ENCODE measurements around the gene LRRC14B. TPM values are rescaled to one million over a fixed set of nuclear protein-coding genes. Genes with fewer than 3 reads are reported as not detected.

Gene LRRC14B
- total RNA-seq, 1 donor from 2014 or later, result not detected

DNA sequence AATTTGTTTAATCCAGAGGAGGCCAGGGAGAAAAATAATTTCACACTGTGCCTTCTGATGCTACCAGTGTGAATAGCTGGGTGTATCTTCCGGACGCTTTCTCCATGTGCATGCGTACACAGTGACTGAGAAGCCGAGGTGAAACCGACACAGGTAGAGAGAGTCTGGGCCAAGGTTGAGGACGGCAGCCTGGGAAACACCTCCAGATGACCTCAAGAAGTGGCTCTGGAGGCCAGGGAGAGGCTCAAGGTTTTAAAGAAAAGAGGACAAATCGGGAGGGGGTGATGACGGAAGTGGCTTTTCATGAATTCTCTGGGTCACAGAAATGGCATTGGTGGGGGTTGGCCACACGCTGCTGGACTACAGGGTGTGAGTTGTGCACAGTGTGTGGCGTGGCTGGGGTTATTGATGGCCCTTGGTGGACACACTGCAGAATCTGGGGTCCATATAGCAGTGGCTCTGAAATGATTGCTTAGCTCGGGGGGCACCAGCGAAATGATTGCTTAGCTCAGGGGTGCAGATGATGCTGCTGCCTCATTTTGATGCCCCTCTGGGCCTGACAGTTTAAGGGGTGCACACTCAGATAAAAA lies 34.1 kb upstream of the LRRC14B start:
- H3K27ac ChIP-seq, result no peak overlapping the region
- no peaks in the 10 kb centered on the region for H3K9me3 ChIP-seq
- no peaks in the 10 kb centered on the region for H3K36me3 ChIP-seq
- ATAC-seq, result no peak
- H3K4me1 ChIP-seq, result no peaks in the 10 kb centered on the region
- no peak for TF ChIP-seq CTCF (IDR thresholded peaks at IDR 0.05)
- DNase-seq, result no peak
- no peak overlapping the region for H3K4me3 ChIP-seq
- intact Hi-C loops (cut with DNase I), result no loop called here
- H3K27me3 ChIP-seq, result no peaks in the 10 kb centered on the region

DNA sequence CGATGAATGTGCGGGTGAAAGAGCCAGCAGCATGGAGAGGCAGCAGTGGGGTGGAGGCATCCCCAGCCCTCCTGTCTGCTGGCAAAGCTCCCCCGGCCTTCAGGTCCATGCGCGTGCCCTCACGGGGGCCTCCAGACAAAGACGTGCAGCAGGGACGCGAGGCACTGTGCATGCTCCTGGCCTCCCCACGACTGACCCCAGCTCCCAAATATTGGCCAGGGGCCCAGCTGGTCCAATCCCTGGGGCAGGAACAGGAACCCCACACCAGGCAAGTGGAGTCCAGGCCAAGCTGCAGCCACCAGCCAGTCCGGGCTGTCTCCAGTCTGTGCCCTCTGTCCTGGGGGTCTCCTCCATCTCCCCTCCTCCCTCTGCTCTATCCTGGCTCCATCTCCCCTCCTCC lies 33.5 kb upstream of the LRRC14B start:
- Histone ChIP-seq H3K9me3 (no peaks in the 10 kb centered on the region), H3K27ac (no peak overlapping the region), H3K4me1 (no peaks in the 10 kb centered on the region), H3K27me3 (no peaks in the 10 kb centered on the region), H3K4me3 (no peak overlapping the region), H3K36me3 (no peaks in the 10 kb centered on the region)
- TF ChIP-seq CTCF (IDR thresholded peaks at IDR 0.05), result no peak
- no peak for ATAC-seq
- peak; percentile 44 for DNase-seq
- intact Hi-C loops (cut with DNase I), result no loop called here

DNA sequence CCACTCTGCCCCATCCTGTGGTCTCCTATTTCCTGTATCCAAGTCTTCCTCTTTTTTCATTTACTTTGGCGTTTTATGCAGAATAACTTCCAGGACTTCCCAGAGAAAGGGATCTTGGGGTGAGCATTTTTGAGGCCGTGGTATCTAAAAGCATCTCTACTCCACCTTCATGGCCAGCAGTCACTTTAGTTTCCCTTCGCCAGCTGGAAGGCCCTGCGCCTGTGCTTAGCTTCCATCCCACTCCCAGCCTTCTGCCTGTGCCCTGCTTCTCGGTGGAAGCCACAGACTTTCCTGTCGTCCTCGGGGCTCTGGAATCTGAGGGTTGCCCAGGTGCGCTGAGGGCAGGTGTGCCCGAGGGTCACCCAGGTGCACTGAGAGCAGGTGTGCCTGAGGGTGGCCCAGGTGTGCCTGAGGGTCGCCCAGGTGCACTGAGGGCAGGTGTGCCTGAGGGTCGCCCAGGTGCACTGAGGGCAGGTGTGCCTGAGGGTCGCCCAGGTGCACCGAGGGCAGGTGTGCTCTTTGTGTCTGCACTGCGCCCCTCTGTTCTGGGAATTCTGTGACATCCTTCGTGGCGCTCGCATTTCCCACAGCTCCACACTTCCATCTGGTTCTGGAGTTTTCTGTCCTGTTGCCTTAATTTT lies 32.4 kb upstream of the LRRC14B start:
- Histone ChIP-seq H3K27ac (no peak overlapping the region), H3K4me3 (no peak overlapping the region), H3K9me3 (no peaks in the 10 kb centered on the region), H3K27me3 (no peaks in the 10 kb centered on the region), H3K36me3 (no peaks in the 10 kb centered on the region), H3K4me1 (no peaks in the 10 kb centered on the region)
- no peak for DNase-seq
- TF ChIP-seq CTCF (IDR thresholded peaks at IDR 0.05), result no peak
- intact Hi-C loops (cut with DNase I), result no loop called here
- ATAC-seq, result no peak

- H3K9me3 ChIP-seq, result no peaks in the 10 kb centered on the region
- no peak for TF ChIP-seq CTCF (IDR thresholded peaks at IDR 0.05)
- intact Hi-C loops (cut with DNase I), result no loop called here
- no peaks in the 10 kb centered on the region for H3K27me3 ChIP-seq
- H3K36me3 ChIP-seq, result no peaks in the 10 kb centered on the region
- peak; percentile 47 for DNase-seq
- H3K4me3 ChIP-seq, result no peak overlapping the region
- no peak for ATAC-seq
- no peak overlapping the region for H3K27ac ChIP-seq
- H3K4me1 ChIP-seq, result no peaks in the 10 kb centered on the region
These were observed 31.7 kb upstream of the LRRC14B start for GRCh38 chr5:159448-160172.

GRCh38 chr5:160173-160510 lies 31.2 kb upstream of the LRRC14B start:
- no peak overlapping the region for H3K4me3 ChIP-seq
- ATAC-seq, result no peak

More at GRCh38 chr5:160173-160510, 31.2 kb upstream of the LRRC14B start:
- Histone ChIP-seq H3K27ac (no peak overlapping the region), H3K9me3 (no peaks in the 10 kb centered on the region), H3K27me3 (no peaks in the 10 kb centered on the region), H3K4me1 (no peaks in the 10 kb centered on the region), H3K36me3 (no peaks in the 10 kb centered on the region)
- DNase-seq, result peak; percentile 50
- TF ChIP-seq CTCF (IDR thresholded peaks at IDR 0.05), result no peak
- intact Hi-C loops (cut with DNase I), result no loop called here

Data from upper lobe of right lung (tissue), 1 donor.